GM18868 (cell line): Measurements from ENCODE around the gene BOD1L1.
A peak's percentile ranks its signal among the peaks of the same experiment; 100 is the strongest.
"Not testable (repeated sequence)": the region's sequence is repeated elsewhere in the genome, so short reads cannot be mapped to it uniquely, and the experiment has no call there.

Source experiments
- ATAC-seq: cut with Tn5 transposase; IDR thresholded peaks from one replicate; pipeline ENCODE4 v1.9.1; 2021; ENCODE audit warnings: mild to moderate bottlenecking, moderate library complexity; ENCODE audit not compliant: unreplicated experiment

Gene BOD1L1

DNA sequence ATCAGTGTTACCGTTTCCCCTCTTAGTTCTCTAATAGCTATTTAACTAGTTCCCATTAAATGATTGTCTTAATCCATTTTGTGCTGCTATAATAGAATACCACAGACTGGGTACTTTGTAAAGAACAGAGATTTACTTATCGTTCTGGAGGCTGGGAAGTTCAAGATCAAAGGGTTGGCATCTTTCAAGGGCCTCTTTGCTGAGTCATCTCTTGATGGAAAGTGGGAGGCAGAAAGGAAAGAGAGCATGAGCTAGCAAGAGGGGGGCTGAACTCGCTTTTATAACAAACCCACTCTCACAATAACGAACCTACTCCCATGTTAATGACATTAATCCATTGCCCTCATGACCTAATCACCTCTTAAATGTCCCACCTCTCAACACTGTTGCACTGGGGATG, 65.9 kb downstream of the BOD1L1 start:
- ATAC-seq: no peak

DNA sequence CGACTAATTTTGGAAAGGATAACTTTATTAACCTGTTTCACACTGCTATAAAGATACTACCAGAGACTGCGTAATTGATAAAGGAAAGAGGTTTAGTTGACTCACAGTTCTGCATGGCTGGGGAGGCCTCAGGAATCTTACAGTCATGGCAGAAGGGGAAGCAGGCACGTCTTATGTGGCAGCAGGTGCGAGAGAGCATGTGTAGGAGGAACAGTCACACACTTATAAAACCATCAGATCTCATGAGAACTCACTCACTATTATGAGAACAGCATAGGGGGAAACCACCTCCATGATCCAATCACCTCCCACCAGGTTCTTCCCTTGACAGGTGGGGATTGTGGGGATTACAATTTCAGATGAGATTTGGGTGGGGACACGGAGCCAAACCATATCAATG, 67.4 kb downstream of the BOD1L1 start:
- ATAC-seq: not testable (repeated sequence)

DNA sequence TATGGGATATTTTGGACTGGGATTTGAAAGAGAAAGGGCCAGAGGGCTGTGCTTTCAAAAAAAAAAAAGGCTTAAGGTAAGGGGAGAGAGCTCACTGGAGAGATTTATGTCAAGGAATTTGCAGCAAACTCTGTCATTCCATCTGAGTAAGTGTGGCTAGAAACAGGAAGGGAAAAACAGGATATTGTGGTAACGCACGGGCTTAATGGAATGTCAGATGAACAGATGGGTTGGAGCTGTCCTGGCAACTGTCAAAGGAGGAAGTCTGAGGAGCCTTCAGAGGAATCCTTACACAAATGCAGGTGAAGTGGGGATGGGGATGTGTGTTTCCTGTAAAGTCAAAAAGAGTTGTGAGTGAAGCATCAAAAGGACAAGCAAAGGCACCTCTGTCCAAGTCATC, 68.1 kb downstream of the BOD1L1 start:
- no peak for ATAC-seq

- no peak for ATAC-seq
Observed at GRCh38 chr4:13558881-13559280, 68.6 kb downstream of the BOD1L1 start.

DNA sequence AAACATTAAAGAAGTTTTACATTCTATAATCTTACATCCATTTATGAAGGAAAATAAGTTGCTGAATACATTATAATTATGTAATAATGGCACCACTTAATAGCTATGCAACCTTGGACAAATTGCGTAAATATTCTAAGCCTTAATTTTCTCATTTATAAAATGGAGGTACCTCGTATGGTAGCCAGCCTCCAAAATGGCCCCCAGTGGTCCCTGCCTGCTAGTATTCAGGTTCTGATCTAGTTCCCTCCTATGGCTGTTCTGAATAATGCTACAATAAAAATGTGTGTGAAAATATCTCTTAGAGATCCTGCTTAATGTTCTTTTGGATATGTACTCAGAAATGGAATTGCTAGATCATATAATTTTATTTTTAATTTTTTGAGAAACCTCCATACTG, 72.2 kb downstream of the BOD1L1 start:
- no peak for ATAC-seq

DNA sequence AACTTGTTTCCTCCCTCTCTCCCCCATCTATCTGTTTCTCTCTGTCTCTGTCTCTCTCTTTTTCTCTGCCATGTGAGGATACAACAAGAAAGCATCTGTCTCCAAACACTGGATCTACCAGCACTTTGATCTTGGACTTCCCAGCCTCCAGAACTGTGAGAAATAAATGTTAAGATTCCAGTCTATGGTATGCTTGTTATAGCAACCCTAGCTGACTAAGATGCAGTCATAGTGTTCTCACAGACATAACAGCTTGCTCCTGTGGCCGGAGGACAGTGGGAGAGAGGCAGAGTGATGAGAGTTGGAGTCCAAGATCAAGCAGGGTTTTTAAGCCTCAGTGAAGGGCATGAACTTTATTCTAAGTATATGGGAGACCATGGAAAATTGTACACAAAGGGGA, 74.4 kb downstream of the BOD1L1 start:
- no peak for ATAC-seq

- peak; percentile 70 for ATAC-seq
Observed at GRCh38 chr4:13548984-13549546, 78.5 kb downstream of the BOD1L1 start.

DNA sequence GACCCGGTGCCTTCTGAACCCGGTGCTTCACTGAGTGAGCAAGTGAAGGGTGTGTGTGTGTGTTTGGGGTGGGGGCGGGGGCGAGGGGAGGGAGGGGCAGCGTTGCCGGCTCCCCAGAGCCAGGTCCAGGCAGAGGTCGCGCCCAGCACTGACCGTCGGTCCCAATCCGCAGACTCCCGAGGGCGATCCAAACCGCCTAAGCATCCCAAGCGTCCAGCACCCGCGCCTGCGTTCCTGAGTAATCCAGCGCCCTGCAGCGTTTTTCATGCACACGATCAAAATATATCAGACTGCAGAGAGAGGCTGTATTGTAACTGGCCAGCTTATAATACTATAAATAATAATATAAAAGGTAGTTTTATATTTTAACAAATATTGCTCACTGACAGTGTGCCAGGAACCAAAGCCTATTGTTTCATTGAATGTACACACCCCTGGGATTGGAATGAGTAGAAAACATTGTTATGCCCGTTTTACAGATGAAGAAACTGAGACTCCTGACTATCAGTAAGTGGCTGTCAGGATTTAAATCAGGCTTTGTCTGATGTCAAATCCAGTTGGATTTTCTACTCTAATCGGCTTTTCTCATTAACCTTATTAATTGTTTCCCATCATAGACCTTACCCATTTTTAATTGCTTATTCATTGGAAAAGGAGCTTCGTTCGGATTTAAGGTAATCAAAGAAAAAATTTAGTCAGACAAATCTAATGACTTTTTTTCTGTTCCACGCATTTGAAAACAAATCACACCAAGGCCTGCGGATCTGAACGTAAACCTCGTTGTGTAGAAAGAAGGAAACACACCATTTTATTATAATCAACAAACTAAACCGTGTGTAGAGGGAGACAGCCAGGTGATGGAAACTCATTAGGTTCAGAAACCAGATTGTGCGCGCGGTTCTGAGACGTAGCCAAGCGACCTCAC, 79.2 kb downstream of the BOD1L1 start:
- ATAC-seq: no peak

- no peak for ATAC-seq
Observed at GRCh38 chr4:13547485-13548041, 80.0 kb downstream of the BOD1L1 start.

- ATAC-seq: no peak
Observed at GRCh38 chr4:13546941-13547484, 80.5 kb downstream of the BOD1L1 start.

DNA sequence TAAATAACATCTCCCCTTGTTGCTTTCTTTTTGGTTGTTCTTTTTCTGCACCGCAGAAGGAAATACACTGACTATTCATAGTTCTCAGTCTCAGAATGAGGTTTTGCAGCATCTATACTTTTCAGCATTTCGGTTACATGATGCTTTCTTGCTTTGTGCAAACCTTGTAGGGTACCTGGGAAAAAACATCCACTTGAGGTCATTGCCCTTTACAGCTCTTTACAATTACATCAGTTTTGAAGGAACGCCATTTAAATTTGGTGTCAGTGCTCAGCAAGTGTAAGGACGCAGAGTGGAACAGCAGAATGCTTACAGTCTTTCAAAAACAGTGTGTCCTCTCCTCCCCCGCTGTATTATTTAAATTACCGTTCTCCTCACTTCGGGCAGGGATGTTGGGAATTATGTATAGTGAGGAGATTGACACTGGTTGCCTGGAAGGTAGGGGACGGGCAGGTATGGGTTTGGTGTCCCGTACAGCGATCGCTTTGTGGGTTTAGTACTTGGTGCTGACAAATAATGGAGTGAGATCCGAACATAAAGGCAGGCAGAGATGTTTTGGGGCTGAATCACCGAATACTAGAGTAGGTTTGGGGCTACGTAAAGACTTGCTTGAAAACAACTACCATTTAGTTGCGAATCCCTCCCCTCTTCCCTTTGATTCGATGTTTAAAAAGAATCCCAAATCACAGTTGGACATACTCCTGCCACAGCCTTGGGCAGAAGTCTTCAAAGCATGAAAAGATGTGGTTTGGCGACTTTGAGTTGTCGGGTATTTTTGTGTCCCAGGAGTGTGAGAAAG, 81.2 kb downstream of the BOD1L1 start:
- ATAC-seq: no peak

- no peak for ATAC-seq
Observed at GRCh38 chr4:13545394-13545808, 82.1 kb downstream of the BOD1L1 start.

DNA sequence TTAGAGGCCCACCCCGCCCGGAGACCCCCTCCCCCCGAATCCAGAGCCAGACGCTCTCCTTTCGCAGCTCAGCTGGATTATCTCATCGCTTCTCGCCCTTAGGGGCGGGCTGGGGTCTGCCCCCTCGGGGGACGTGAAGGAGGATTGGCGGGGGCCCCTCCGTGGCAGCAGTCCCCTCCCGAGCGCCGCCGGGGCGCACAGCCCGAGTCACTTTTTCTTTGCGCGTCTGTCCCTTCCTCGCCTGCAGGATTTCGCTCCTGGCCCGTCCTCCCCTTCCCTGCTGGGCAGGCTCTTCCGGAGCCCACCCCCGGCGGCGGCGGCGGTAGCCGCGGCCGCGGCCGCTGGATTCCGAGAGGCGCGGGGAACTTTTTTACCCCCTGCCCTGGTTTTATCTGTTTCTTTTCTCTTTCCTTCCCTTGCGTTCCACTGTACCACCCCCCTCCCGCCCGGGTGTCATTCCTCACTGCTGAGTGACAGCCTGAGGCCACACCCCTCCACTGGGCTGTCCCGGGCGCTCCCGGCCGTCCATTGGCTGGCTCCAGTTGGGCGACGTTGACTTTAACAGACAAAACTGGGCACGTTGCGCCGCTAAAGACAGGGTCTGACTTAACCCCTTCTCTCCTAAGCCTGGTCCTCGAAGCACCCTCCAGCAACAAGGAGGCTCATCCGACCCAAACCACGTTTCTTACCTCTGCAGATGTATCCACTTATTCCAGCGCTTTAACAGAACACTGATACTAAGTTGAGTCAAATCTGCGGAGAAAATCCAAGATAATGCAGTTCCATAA, 82.7 kb downstream of the BOD1L1 start:
- peak; percentile 65 for ATAC-seq

- ATAC-seq: no peak
Observed at GRCh38 chr4:13543839-13544605, 83.5 kb downstream of the BOD1L1 start, which contains the start of gene NKX3-2. NKX3-2 (minus strand) TSS chr4:13544508; CDS start chr4:13544414, 94 bp downstream.

GRCh38 chr4:13543032-13543838, 84.3 kb downstream of the BOD1L1 start:
- ATAC-seq: no peak

GRCh38 chr4:13542577-13543031, 84.9 kb downstream of the BOD1L1 start:
- peak; percentile 0 for ATAC-seq

DNA sequence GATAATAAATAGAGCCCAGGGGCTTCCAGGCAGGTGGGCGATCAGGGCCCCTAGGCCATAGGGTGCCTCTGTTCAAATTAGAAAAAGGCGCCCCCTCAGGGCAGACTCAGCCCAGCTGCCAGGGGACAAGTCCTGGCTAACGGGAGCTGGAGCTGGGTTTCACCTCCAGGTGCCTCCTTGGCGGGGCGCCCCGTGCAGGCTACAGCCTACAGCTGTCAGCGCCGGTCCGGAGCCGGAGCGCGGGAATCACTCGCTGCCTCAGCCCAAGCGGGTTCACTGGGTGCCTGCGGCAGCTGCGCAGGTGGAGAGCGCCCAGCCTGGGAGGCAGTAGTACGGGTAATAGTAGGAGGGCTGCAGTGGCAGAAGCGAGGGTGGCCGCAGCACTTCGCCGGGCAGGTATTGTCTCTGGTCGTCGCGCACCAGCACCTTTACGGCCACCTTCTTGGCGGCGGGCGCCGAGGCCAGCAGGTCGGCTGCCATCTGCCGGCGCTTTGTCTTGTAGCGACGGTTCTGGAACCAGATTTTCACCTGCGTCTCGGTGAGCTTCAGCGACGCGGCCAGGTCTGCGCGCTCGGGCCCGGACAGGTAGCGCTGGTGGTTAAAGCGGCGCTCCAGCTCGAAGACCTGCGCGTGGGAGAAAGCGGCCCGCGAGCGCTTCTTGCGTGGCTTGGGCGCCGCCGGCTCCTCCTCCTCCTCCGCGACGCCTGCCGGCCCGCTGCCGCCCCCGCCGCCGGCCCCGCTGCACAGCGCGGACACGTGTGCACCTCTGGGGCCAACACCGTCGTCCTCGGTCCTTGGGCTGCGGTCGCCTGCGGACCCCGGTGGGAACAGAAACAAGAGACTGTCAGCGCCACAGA, 85.6 kb downstream of the BOD1L1 start:
- ATAC-seq: peak; percentile 33
